ENCODE measurements around the gene DPPA5. TPM values are rescaled to one million over a fixed set of nuclear protein-coding genes. Genes with fewer than 3 reads are reported as not detected.

The DPPA5 gene
- total RNA-seq, 1 experiment from 2014 or later, result not detected

DNA sequence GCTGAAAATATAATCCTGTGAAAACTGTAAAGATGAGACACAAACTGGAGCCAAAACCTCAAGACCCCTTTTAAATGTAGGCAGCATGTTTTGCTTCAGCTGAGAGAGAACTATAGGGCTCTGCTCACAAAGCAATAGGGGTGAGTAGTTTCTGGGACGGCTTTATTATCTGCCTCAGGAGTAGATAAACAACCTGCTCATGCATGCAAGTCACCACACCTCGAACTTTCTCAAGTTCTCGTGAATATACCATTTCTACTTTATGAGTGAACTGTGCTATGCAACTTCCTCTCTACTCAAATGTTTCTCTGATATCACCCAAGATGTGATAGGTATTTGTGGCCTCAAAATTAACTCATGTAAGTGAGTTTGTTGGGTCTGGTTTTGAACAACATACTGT, 23.1 kb upstream of the DPPA5 start:
- CTCF ChIA-PET, result interaction anchor here (1.4 kb wide), 1 partner anchor 11 kb away, joined by 4 read pairs; no protein-coding TSS in a partner anchor

GRCh38 chr6:73375216-73375615, 21.1 kb upstream of the DPPA5 start:
- no peak overlapping the region for H3K4me3 ChIP-seq (replicated peaks in 1 of 2; ENCODE audit: low read depth in 1 of 2, low read length in 2 of 2)
- ChIA-PET RAD21 (ENCODE audit: low non-redundant PET in 1 of 2, low total read pairs in 2 of 2, uncharacterized antibody in 2 of 2, unreplicated experiment in 2 of 2) (no interaction called here), POLR2A (interaction anchor here (1.0 kb wide), 1 partner anchor 9 kb away, joined by 3 read pairs; no protein-coding TSS in a partner anchor), CTCF (no interaction called here)
- no peak overlapping the region for H3K9ac ChIP-seq (ENCODE audit: low read length)
- H3K27ac ChIP-seq (ENCODE audit: low read depth, low read length), result no peak overlapping the region
- DNase-seq (ENCODE audit: low read depth, low spot score) (no peak), ATAC-seq (no peak)
- no peaks in the 10 kb centered on the region for H3K9me2 ChIP-seq (ENCODE audit: insufficient read depth)
- H4K20me1 ChIP-seq (ENCODE audit: insufficient read depth), result no peaks in the 10 kb centered on the region
- H2AFZ ChIP-seq (ENCODE audit: low read depth, low read length, poor library complexity, severe bottlenecking), result no peak overlapping the region
- intact Hi-C loops (cut with micrococcal nuclease), result no loop called here
- no TSS peak for BruUV-seq (replicated peaks)
- H3K27me3 ChIP-seq (ENCODE audit: insufficient read depth, low read length), result no peaks in the 10 kb centered on the region
- no peaks in the 10 kb centered on the region for H3K4me1 ChIP-seq (ENCODE audit: control insufficient read depth in 1 of 2, insufficient read depth in 2 of 2, low read length in 2 of 2)
- no peaks in the 10 kb centered on the region for H3K36me3 ChIP-seq (ENCODE audit: control insufficient read depth in 1 of 2, insufficient read depth in 2 of 2, low read length in 2 of 2)
- no peak overlapping the region for H3K4me2 ChIP-seq (ENCODE audit: low read length)
- H3K79me2 ChIP-seq (ENCODE audit: insufficient read depth, low read length), result no peaks in the 10 kb centered on the region
- H3K9me3 ChIP-seq (ENCODE audit: control insufficient read depth in 1 of 2, insufficient read depth in 1 of 2, low read depth in 1 of 2, low read length in 2 of 2), result no peaks in the 10 kb centered on the region
- no peak for TF ChIP-seq SP1 (IDR thresholded peaks at IDR 0.05; ENCODE audit: low read depth)
- TF ChIP-seq FOSL1 (IDR thresholded peaks at IDR 0.05; ENCODE audit: low read depth), result no peak
- TF ChIP-seq, protein P1, sequence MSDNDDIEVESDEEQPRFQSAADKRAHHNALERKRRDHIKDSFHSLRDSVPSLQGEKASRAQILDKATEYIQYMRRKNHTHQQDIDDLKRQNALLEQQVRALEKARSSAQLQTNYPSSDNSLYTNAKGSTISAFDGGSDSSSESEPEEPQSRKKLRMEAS (IDR thresholded peaks at IDR 0.05), result no peak
- TF ChIP-seq ZFX (IDR thresholded peaks at IDR 0.05), result no peak
- TF ChIP-seq ZBTB33 (IDR thresholded peaks at IDR 0.05; ENCODE audit: extremely low read depth, insufficient replicate concordance, low read length), result no peak
- no peak for TF ChIP-seq POLR2AphosphoS5 (IDR thresholded peaks at IDR 0.05; ENCODE audit: low read depth, low read length)
- TF ChIP-seq EZH2phosphoT487 (IDR thresholded peaks at IDR 0.05; ENCODE audit: borderline replicate concordance), result no peak
- no peak for TF ChIP-seq CEBPB (IDR thresholded peaks at IDR 0.05; ENCODE audit: low read depth)
- no peak for TF ChIP-seq ZNF274 (IDR thresholded peaks at IDR 0.05; ENCODE audit: low read depth, low read length)
- TF ChIP-seq POLR2A (IDR thresholded peaks at IDR 0.05; ENCODE audit: borderline replicate concordance, extremely low read depth, insufficient read depth, insufficient read length), result no peak
- no peak for TF ChIP-seq TCF7L2 (IDR thresholded peaks at IDR 0.05; ENCODE audit: borderline replicate concordance, extremely low read depth, insufficient read depth, insufficient read length)
- no peak for TF ChIP-seq SIN3A (IDR thresholded peaks at IDR 0.05; ENCODE audit: low read depth)
- TF ChIP-seq RAD21 (IDR thresholded peaks at IDR 0.05; ENCODE audit: low read depth), result no peak
- TF ChIP-seq JUND (IDR thresholded peaks at IDR 0.05), result no peak
- no peak for TF ChIP-seq CTCF (IDR thresholded peaks at IDR 0.05 in 2 of 3, conservative IDR thresholded peaks at IDR 0.05 in 1 of 3; ENCODE audit: borderline replicate concordance in 1 of 3, insufficient read depth in 1 of 3, low read depth in 2 of 3, low read length in 2 of 3)

More for the DNA sequence above, 23.1 kb upstream of the DPPA5 start:
- Histone ChIP-seq H3K9ac (ENCODE audit: low read length) (no peak overlapping the region), H3K9me2 (ENCODE audit: insufficient read depth) (no peaks in the 10 kb centered on the region), H3K27me3 (ENCODE audit: insufficient read depth, low read length) (no peaks in the 10 kb centered on the region), H3K4me2 (ENCODE audit: low read length) (no peak overlapping the region), H3K9me3 (ENCODE audit: control insufficient read depth in 1 of 2, insufficient read depth in 1 of 2, low read depth in 1 of 2, low read length in 2 of 2) (no peaks in the 10 kb centered on the region), H3K4me1 (ENCODE audit: control insufficient read depth in 1 of 2, insufficient read depth in 2 of 2, low read length in 2 of 2) (peaks cover 0 to under 1% of the 10 kb centered on the region in 2 experiments; a peak in 2 of 4 replicates), H3K36me3 (ENCODE audit: control insufficient read depth in 1 of 2, insufficient read depth in 2 of 2, low read length in 2 of 2) (no peaks in the 10 kb centered on the region), H3K27ac (ENCODE audit: low read depth, low read length) (no peak overlapping the region), H3K79me2 (ENCODE audit: insufficient read depth, low read length) (no peaks in the 10 kb centered on the region), H4K20me1 (ENCODE audit: insufficient read depth) (no peaks in the 10 kb centered on the region), H2AFZ (ENCODE audit: low read depth, low read length, poor library complexity, severe bottlenecking) (no peak overlapping the region), H3K4me3 (replicated peaks in 1 of 2; ENCODE audit: low read depth in 1 of 2, low read length in 2 of 2) (no peak overlapping the region)
- no peak for DNase-seq (ENCODE audit: low read depth, low spot score)
- intact Hi-C loops (cut with micrococcal nuclease), result no loop called here
- ChIA-PET POLR2A (interaction anchor here (2.6 kb wide), 1 partner anchor 12 kb away, joined by 10 read pairs; no protein-coding TSS in a partner anchor), RAD21 (ENCODE audit: low non-redundant PET in 1 of 2, low total read pairs in 2 of 2, uncharacterized antibody in 2 of 2, unreplicated experiment in 2 of 2) (no interaction called here)
- TF ChIP-seq EZH2 (IDR thresholded peaks at IDR 0.05) (no peak), JUND (IDR thresholded peaks at IDR 0.05) (no peak), ZFX (IDR thresholded peaks at IDR 0.05) (no peak), SP1 (IDR thresholded peaks at IDR 0.05; ENCODE audit: low read depth) (no peak), RAD21 (IDR thresholded peaks at IDR 0.05; ENCODE audit: low read depth) (no peak), POLR2AphosphoS5 (IDR thresholded peaks at IDR 0.05; ENCODE audit: low read depth, low read length) (no peak)
- TF ChIP-seq, protein P2, sequence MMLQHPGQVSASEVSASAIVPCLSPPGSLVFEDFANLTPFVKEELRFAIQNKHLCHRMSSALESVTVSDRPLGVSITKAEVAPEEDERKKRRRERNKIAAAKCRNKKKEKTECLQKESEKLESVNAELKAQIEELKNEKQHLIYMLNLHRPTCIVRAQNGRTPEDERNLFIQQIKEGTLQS (IDR thresholded peaks at IDR 0.05), result no peak
- ATAC-seq, result no peak
- BruUV-seq (replicated peaks), result no TSS peak

Measured in HCT116 (cell line).